ENCODE measurements around the gene TBX3.

The TBX3 gene

DNA sequence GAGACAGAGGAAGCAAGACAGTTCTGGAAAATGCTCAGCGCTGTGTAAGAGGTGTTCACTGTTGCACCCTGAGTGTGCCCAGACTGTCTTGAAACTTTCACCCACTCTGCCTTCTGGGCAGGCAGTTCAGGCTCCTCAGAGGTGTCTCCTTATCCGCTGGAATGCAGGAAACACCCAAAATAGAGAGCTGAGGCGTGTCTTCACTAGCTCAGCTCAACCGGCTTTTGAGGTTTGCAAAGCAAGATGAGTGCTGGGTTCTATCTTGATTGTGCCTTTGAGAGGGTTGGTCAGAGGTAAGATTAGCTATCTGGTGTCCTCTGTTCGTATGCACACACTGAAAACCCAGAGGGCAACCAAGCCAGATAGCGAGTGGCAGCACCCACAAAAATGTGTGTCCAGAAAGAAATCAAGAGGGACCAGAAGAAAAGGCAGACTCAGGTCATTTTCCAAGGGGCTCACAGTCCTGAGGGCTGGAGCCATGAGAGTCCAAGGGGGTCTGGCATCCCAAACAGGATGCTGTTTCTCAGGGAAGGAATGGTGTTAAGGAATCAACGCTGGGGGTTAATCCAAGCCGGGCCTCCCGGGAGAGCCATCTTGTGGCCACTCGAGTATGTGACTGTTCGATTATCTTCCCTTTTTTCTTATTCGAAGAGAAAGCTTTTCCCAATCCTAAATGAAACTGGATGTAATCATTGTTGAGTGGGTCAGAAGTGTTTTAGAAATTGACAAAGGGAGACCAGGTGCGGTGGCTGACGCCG is 47.1 kb downstream of the TBX3 start:
- no peak for DNase-seq (ENCODE audit: low read depth in 3 of 3, low spot score in 1 of 3)

DNA sequence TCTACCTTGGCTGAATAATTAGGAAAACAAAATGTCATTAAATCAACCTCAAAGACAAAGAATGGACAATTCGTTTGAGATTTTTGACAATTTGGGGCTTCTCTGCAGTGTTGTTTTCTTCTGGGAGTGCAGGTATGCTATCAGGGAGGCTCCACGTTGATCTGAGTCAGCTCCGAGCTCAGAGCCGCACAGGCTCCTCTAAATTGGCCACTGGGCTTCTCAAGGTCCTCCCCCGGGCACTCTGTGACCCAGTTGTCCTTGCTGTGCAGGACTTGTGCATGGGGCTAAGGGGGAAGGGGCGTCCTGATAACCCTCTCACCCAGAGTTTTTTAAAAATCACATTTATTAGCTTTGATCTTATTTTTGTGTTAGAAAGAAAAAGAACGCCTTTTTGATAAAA is 52.7 kb downstream of the TBX3 start:
- no peak for DNase-seq (ENCODE audit: low read depth in 3 of 3, low spot score in 1 of 3)

DNA sequence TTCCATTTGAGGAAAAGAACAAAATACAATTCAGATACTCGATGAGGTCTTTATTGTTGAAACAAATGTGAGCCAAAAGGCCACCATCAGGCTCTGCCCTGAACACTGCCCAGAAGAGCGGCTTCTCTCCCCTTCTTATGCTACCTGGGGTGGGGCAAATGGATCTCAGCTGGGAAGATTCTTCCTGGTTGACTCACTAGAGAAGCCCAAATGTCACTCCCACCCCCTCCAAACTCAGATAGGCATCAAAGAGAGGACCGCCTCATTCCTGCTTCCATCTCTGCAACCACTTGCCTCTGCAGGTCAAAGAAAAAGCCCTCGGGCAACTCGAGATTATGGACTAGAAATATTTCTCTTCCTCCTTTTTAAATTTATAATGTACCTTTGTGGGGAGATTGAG is 55.8 kb downstream of the TBX3 start:
- DNase-seq (ENCODE audit: low read depth in 3 of 3, low spot score in 1 of 3): no peak

DNA sequence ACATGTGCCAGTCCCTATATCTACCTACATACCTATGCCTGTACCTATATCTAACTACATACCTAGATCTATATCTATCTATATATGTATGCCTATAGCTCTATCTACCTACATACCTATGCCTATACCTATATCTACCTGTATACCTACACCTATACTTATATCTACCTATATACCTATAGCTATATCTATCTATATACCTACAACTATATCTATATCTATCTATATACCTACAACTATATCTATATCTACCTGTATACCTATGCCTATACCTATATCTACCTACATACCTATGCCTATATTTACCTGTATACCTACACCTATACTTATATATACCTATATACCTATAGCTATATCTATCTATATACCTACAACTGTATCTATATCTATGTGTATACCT is 56.6 kb downstream of the TBX3 start:
- DNase-seq (ENCODE audit: low read depth in 3 of 3, low spot score in 1 of 3): no peak

DNA sequence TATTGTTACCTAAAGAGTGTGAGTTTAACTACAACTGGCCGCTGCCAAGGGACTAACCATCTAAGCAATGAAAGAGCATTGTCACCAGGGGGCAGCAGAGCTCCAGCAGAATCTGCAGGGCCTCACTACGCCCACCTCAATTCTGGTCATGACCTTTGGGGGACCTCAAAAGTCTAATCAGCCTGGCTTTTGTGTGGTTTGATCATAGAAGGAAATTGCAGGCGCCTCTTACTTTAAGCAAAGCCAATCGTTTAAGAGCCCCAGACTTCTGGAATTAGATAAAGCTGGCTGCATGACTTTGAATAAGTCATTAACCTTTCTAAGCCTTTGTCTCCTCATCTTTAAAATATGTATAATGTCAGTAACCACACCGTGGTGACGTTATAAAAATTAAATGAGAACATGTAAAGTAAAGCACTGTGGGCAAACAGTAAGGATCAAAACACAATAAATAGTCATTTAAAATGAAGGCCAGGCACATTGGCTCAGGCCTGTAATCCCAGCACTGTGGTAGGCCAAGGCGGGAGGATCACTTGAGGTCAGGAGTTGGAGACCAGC is 58.6 kb downstream of the TBX3 start:
- no peak for DNase-seq (ENCODE audit: low read depth in 3 of 3, low spot score in 1 of 3)

DNA sequence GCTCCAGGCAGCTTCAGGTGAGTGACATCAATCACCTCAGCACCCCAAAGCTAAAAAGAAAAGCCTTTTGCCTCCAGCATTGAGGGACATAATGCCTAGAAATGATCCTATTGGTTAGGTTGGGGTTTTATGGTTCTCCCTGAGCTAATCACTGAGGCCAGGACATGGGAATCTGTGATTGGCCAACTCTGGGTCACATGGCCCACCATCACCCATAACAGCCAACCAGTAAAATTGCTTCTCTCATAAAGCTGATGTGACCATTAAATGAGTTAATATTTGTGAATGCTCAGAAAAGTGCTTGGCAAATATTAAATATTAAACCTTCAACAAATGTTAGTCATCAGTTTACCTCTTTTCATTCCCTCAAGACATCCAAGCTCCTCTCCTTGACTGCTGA is 60.2 kb downstream of the TBX3 start:
- no peak for DNase-seq (ENCODE audit: low read depth in 3 of 3, low spot score in 1 of 3)
